GM23338 (cell line): ENCODE data around the gene WBP1. TPM values are rescaled to one million over a fixed set of nuclear protein-coding genes. Genes with fewer than 3 reads are reported as not detected.

Experiments
- ATAC-seq: fragments of 200-7000 bp; cut with Tn5 transposase; 3 replicates; pipeline ENCODE4 v1.9.1; 2020
- DNase-seq: peaks from one replicate; pipeline ENCODE4 v3.0.0-alpha.2; 2015; ENCODE audit warnings: low spot score
- H2AFZ ChIP-seq: fragments of 200-600 bp; sonication (generic); 2 replicates; pipeline ENCODE4 v1.8.0; 2016; ENCODE audit warnings: antibody characterized with exemption, mild to moderate bottlenecking, moderate library complexity
- H3F3A ChIP-seq: fragments of 200-600 bp; sonication (generic); replicated peaks from 2 replicates; pipeline ENCODE4 v1.8.0; 2017; ENCODE audit warnings: antibody characterized with exemption, mixed run types, low read depth
- H3K27ac ChIP-seq: fragments of 200-600 bp; sonication (generic); 2 replicates; pipeline ENCODE4 v1.6.1; 2016; ENCODE audit warnings: low read depth
- H3K27me3 ChIP-seq: fragments of 200-600 bp; sonication (generic); 2 replicates; pipeline ENCODE4 v1.8.0; 2016; ENCODE audit warnings: mild to moderate bottlenecking, mixed run types, moderate library complexity; ENCODE audit not compliant: insufficient read depth
- H3K36me3 ChIP-seq: fragments of 200-600 bp; sonication (generic); 2 replicates; pipeline ENCODE4 v1.8.0; 2016; ENCODE audit warnings: mild to moderate bottlenecking; ENCODE audit not compliant: insufficient read depth
- H3K4me1 ChIP-seq: fragments of 200-600 bp; sonication (generic); 2 replicates; pipeline ENCODE4 v1.8.0; 2016; ENCODE audit warnings: mild to moderate bottlenecking, moderate library complexity; ENCODE audit not compliant: insufficient read depth
- H3K4me2 ChIP-seq: fragments of 200-600 bp; sonication (generic); 2 replicates; pipeline ENCODE4 v1.7.1; 2017; ENCODE audit warnings: mixed run types
- H3K4me3 ChIP-seq: fragments of 200-600 bp; sonication (generic); 2 replicates; pipeline ENCODE4 v1.6.1; 2016; ENCODE audit warnings: mixed run types
- H3K79me2 ChIP-seq: fragments of 200-600 bp; sonication (generic); replicated peaks from 2 replicates; pipeline ENCODE4 v1.8.0; 2017; ENCODE audit warnings: mild to moderate bottlenecking; ENCODE audit not compliant: insufficient read depth
- H3K9me2 ChIP-seq: fragments of 200-600 bp; sonication (generic); 2 replicates; pipeline ENCODE4 v1.8.0; 2017; ENCODE audit not compliant: insufficient read depth
- H4K20me1 ChIP-seq: fragments of 200-600 bp; sonication (generic); replicated peaks from 2 replicates; pipeline ENCODE4 v1.8.0; 2017; ENCODE audit warnings: mild to moderate bottlenecking; ENCODE audit not compliant: insufficient read depth
- H3K27ac Mint-ChIP-seq: 2 replicates; pipeline ENCODE4 v1.8.0; 2020; ENCODE audit warnings: inconsistent platforms, mild to moderate bottlenecking, moderate library complexity, mixed read lengths
- H3K27me3 Mint-ChIP-seq: 3 replicates; pipeline ENCODE4 v1.8.0; 2022; ENCODE audit warnings: low read depth, mild to moderate bottlenecking, moderate library complexity, mixed read lengths, inconsistent platforms; ENCODE audit not compliant: insufficient read depth, poor library complexity
- H3K36me3 Mint-ChIP-seq: 3 replicates; pipeline ENCODE4 v1.8.0; 2021; ENCODE audit warnings: low read depth, mild to moderate bottlenecking, inconsistent platforms, moderate library complexity, mixed read lengths
- H3K4me1 Mint-ChIP-seq: 3 replicates; pipeline ENCODE4 v1.8.0; 2020; ENCODE audit warnings: mild to moderate bottlenecking, inconsistent platforms, mixed read lengths
- H3K4me3 Mint-ChIP-seq: 3 replicates; pipeline ENCODE4 v1.8.0; 2021; ENCODE audit warnings: moderate library complexity, mild to moderate bottlenecking, inconsistent platforms, mixed read lengths
- H3K9me3 Mint-ChIP-seq: 3 replicates; pipeline ENCODE4 v1.8.0; 2020; ENCODE audit warnings: moderate library complexity, mild to moderate bottlenecking, inconsistent platforms, mixed read lengths
- ETS1 ChIP-seq: IDR thresholded peaks from 2 replicates; pipeline ENCODE4 v1.6.1; 2016; ENCODE audit warnings: antibody characterized with exemption
- EZH2 ChIP-seq: fragments of 200-600 bp; sonication (generic); IDR thresholded peaks from one replicate; pipeline ENCODE4 v1.8.0; 2017; ENCODE audit warnings: antibody characterized with exemption, mild to moderate bottlenecking, low read depth; ENCODE audit not compliant: unreplicated experiment
- EZH2phosphoT487 ChIP-seq: fragments of 200-600 bp; sonication (generic); IDR thresholded peaks from one replicate; pipeline ENCODE4 v1.8.1; 2018; ENCODE audit warnings: antibody characterized with exemption; ENCODE audit not compliant: unreplicated experiment
- REST ChIP-seq: IDR thresholded peaks from one replicate; pipeline ENCODE4 v1.6.1; 2018; ENCODE audit warnings: antibody characterized with exemption; ENCODE audit not compliant: unreplicated experiment
- ZNF331 ChIP-seq: fragments of 250-450 bp; sonication (Bioruptor Pico); IDR thresholded peaks from 2 replicates; pipeline ENCODE4 v1.5.0; 2020; ENCODE audit warnings: low read depth, mild to moderate bottlenecking, moderate library complexity
- ZNF462 ChIP-seq: fragments of 250-450 bp; sonication (Bioruptor Pico); IDR thresholded peaks from 2 replicates; pipeline ENCODE4 v1.5.0; 2020; ENCODE audit warnings: mild to moderate bottlenecking, moderate library complexity
- polyA plus RNA-seq: library from polyadenylated mRNA; unstranded; fragments of >200 nt; fragmentation: Nextera tagmentation; extraction: Ambion mirVana; gene quantifications from 2 replicates; pipeline ENCODE4 v1.2.1, GENCODE V29; 2016
- total RNA-seq: library from RNA; depleted of rRNA; stranded (reverse); fragments of >200 nt; shearing (Covaris generic); gene quantifications from 2 replicates; pipeline ENCODE4 v1.2.3, GENCODE V29; 2014

The WBP1 gene
- total and polyA plus RNA-seq, 2 experiments from 2014 or later, result 53.0 to 64.4 TPM

- TF ChIP-seq ZNF462 (CRISPR knock-in tag), result no peak
- no peak for TF ChIP-seq ETS1
- TF ChIP-seq ZNF331, result no peak
- TF ChIP-seq EZH2, result no peak
- TF ChIP-seq EZH2phosphoT487, result no peak
These were observed 46.4 kb downstream of the WBP1 start (continued) for GRCh38 chr2:74504591-74504990.

GRCh38 chr2:74505448-74506246 is 47.4 kb downstream of the WBP1 start:
- H3K27me3 ChIP-seq, result peaks cover 92% of the 10 kb centered on the region
- no peaks in the 10 kb centered on the region; the same call in 1 of the 3 replicates for H3K9me3 Mint-ChIP-seq
- peaks cover 6% of the 10 kb centered on the region for H4K20me1 ChIP-seq
- no peak overlapping the region for H3K27ac ChIP-seq
- H3K4me3 Mint-ChIP-seq, result no peak overlapping the region; the same call in 2 of the 3 replicates
- peaks cover 7% of the 10 kb centered on the region; the same call in 1 of the 2 replicates for H3K36me3 ChIP-seq
- DNase-seq (no peak), ATAC-seq (no peak)
- no peak overlapping the region for H3K4me2 ChIP-seq
- peaks cover 44% of the 10 kb centered on the region for H3K4me1 Mint-ChIP-seq
- H2AFZ ChIP-seq, result no peak overlapping the region
- no peaks in the 10 kb centered on the region for H3K9me2 ChIP-seq
- H3K27ac Mint-ChIP-seq, result no peak overlapping the region
- peaks cover 36% of the 10 kb centered on the region for H3K4me1 ChIP-seq
- H3K36me3 Mint-ChIP-seq, result peaks cover 28% of the 10 kb centered on the region
- H3F3A ChIP-seq, result peaks cover 20% of the 10 kb centered on the region
- peaks cover 96% of the 10 kb centered on the region for H3K27me3 Mint-ChIP-seq
- peaks cover 8% of the 10 kb centered on the region for H3K79me2 ChIP-seq
- no peak overlapping the region for H3K4me3 ChIP-seq
- TF ChIP-seq REST, result no peak
